GM18517 (cell line): ENCODE results near the gene CALML3.

Source experiments
- ATAC-seq: cut with Tn5 transposase; IDR thresholded peaks from one replicate; pipeline ENCODE4 v1.9.1; 2021; ENCODE audit warnings: mild to moderate bottlenecking, moderate library complexity; ENCODE audit not compliant: unreplicated experiment

Gene CALML3

GRCh38 chr10:5538446-5538845 lies 13.7 kb downstream of the CALML3 start:
- ATAC-seq = no peak

DNA sequence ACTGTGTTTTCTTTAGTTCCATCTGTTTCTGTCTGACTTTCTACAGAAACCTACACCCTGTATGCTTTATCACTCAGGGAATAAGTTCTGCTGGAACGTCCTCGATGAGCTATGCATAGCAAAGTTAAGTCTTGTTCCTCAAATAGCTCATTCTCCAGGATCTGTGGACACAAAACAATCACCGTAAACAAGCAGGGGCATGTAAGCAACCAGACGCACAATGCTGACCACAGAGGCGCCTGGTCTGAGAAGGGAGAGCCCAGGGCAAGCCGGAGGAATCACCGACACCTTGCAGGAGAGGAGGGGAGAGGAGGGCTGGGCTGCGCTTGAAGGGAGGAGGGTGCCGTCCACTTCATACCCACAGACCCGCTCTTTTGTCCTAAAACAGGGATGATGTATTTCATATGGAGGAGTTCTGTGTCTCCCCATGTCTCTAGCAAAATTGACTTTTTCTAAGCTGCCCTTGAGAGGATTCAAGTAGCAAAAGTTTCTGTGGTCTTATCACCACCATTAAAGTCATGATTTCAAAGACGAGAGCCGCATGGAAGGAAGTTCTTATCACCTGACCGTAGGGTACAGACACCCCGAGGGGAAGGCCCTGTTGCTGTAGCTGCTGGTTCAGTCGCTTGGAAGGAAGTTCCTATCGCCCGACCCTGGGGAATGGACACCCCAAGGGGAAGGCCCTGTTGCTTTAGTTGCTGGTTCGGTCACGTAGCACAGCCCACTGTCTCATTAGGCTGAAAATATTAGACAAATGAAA lies 14.3 kb downstream of the CALML3 start:
- ATAC-seq = no peak

GRCh38 chr10:5540080-5540479 lies 15.3 kb downstream of the CALML3 start:
- no peak for ATAC-seq

DNA sequence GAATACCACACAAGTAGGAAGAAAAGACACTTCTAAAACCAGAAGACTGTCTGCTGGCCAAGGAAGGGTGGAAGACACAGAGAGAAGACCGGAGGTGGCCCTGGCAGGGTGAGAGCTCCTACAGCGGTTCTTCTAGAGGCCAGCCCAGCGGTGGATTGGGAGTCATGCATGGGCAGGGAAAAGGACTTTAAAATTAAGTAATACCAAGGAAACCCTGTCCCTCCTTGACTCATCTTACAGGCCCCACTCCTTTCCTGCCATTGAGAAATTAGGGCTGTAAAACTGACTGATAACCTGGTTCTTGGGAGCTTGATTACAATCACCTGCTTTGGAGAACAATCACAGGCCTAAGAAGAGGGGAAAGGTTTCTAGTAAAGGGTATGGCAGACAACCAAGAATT lies 16.1 kb downstream of the CALML3 start:
- no peak for ATAC-seq

- ATAC-seq = no peak
Measured at GRCh38 chr10:5542100-5542499, 17.3 kb downstream of the CALML3 start.

- ATAC-seq = no peak
Measured at GRCh38 chr10:5543623-5544022, 18.9 kb downstream of the CALML3 start.

DNA sequence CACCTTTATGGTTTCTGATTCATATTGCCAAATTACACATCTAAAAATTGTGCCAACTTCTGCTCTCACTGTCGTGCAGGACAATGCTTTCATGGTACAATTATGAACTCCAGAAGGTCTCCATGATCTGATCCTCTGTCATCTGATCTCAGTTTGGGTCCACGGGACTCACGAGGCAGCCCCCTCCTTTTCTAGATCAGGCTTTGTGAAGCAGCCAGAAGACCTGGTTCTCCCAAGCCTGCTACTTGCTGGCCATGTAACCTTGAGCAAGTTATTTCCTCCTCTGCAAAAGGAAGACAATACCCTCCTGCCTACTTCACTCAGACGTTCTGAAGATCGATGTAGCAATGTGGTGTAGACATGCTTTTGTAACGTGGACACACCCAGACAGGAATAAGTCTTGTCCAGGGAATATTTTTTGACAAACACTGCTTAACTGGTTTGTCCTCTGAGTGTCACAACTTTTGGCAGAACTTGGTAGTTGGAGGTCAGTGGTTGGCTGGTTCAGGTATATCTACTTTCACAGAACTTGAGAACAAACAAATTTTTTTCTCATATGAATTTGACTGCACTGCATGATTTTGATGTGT lies 19.6 kb downstream of the CALML3 start:
- no peak for ATAC-seq

GRCh38 chr10:5545011-5545410 lies 20.2 kb downstream of the CALML3 start:
- no peak for ATAC-seq

- no peak for ATAC-seq
Measured at GRCh38 chr10:5545426-5545777, 20.6 kb downstream of the CALML3 start.

DNA sequence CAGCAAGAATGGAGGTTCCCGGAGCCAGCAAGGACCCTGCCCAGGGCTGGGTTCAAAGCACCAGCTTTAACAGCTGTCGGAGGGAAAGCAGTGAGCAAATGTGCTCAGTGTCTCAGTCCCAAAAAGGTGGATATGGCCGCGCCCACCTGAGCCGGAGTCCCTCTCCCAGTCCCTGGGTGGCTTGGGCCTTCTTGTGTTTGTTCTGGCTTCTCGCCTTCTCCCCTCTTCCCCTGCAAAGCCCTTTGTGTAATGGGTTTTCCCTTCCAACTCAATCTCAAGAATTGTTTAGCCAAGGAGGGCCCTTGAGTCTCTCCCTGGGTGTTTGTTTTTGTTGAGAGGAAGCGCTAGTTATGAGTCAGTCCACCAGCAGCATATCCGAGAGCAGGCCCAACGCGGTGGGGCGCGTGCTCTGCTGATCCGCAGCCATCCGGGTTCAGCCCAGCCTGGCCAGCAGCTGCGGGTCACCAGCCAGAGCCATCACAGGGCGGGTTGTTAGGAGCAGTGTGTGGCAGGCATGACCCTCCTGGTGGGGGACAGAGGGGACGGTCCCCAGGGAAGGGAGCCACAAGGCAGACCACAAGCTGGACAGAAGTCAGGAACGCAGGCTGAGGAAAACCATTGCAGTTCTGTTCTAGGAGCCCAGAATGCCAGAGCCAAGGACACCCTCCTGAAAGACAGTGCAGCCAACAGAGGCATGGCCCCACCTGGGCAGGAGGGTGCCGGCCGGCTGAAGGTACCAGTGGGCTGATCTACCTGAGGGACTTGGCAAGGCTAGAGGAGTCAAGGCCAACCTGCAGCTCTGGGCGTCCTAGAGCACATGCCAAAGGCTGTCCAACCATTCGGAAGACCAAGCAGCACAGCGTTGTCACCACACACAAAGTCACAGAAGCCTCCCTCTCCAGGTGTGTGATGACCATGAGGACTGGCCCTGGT lies 21.3 kb downstream of the CALML3 start:
- ATAC-seq = no peak

DNA sequence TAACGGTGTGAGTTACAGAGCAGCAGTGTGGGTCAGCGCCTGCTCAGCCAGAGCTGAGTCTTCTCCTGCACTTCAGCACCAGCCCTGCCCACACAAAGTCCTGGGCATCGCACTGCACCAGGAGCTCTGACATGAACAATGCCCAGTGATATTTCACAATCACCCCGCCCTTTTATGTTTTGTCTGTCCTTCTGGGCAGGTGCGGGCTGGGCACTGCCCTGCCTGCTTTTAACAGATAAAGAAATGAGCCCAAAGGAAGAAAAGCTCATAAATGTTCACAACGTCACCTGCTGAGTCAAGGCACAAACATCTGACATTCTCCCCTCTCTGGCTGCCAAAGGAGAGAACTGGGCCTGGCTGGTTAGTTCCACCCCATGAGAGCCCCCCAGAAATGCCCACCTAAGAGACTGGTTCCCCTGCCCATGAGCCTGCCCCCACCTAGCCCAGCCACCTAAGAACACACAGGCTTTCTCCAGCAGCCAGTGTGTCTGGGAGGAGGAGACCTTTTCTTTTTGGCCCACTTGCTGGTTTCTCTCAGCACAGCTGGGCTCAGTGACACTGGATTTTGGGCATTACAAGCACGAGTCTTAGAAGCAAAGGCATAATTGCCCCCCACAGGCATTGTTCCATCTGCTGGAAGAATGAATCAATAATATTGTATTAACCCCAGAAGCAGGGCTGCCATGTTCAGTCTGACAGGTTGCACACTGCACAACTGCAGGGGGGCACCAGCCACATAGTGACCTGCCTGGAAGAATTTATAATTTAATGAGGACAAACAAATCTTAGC lies 22.3 kb downstream of the CALML3 start:
- ATAC-seq = no peak

- ATAC-seq = no peak
Measured at GRCh38 chr10:5547681-5547930, 22.8 kb downstream of the CALML3 start.

DNA sequence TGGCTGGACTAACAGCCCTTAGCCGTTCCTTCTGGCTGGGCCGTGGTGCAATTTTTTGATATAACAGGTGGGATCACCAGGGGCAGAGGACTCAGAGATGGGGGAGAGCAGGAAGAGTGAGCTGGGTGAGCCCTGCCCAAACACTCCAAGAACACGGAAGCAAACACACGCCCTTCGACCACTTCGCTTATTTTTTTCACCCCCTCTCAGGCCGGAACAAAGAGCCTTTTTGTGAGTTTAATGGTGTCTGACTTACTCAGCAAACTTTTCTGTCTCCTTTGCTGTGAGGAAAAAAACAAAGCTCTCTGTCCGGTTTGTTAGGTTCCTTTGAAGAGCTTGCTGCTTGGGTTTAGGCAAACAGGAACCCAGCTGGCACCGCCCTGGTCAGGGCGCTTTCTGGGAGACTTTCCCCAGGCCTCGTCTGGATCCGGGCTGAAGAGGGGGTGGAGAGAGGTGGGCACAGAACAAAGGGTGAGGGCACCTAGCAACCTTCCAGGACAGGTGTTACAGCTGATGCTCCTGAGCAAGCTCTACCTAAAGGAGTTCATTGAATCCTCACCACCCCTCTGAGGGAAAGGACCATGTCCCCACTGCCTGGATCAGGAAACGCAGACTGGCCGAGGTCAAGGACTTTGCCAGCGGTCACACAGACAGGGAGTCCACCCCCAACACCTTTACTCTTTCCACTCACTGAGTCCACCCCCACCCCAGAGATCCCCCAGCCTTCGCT lies 23.3 kb downstream of the CALML3 start:
- ATAC-seq = no peak

GRCh38 chr10:5549462-5550249 lies 24.9 kb downstream of the CALML3 start:
- ATAC-seq = no peak

DNA sequence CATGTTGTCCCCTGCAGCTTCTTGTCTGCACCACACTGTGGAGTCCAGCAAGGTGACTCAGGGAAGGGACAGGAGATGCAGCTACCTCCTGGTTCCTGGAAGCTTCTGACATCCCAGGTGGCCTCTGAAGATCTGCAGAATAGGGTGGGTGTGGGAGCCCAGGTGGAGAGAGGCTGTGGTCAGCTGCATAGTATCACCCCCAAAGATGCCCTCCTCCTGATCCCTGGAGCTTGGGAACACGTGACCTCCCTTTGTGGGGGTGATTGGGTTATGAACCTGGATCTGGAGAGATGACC lies 25.4 kb downstream of the CALML3 start:
- ATAC-seq = no peak

DNA sequence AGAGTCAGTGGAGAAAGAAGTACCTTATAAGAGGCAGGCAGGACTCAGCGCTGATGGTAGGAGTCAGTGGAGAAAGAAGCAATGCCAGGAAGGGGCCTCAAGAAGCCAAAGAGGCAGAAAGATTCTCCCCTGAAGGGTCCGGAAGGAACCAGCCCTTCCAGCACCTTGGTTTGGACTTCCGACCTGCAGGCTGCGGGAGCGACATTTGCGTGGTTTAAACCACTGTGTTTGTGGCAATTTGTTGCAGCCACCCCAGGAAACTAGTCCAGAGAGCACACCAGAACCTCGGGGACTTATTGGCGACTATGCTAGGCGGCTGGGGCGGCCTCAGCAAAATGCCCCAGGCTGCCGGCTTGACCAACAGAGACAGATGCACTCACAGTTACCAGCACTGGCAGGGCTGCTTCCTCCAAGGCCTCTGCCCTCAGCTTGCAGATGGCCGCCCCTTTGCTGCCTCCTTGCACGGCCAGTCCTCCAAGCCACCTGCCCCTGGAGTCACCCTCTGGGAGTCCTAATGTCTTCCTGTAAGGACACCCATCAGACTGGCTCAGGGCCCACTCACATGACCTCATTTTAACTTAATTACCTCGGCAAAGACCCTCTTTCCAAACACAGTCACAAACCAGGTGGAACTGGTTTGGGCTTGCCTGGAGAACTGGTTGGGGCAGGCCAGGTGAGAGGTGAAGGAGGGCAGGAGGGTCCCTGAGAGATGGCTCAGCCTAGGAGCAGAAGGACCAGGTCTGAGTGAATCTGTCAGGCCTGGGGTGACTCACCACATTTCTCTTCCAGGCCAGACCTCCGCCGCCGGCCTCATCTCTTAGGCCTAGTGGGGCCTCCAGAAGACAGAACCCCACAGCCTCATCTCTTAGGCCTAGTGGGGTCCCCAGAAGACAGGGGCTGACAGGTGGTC lies 26.1 kb downstream of the CALML3 start:
- no peak for ATAC-seq

DNA sequence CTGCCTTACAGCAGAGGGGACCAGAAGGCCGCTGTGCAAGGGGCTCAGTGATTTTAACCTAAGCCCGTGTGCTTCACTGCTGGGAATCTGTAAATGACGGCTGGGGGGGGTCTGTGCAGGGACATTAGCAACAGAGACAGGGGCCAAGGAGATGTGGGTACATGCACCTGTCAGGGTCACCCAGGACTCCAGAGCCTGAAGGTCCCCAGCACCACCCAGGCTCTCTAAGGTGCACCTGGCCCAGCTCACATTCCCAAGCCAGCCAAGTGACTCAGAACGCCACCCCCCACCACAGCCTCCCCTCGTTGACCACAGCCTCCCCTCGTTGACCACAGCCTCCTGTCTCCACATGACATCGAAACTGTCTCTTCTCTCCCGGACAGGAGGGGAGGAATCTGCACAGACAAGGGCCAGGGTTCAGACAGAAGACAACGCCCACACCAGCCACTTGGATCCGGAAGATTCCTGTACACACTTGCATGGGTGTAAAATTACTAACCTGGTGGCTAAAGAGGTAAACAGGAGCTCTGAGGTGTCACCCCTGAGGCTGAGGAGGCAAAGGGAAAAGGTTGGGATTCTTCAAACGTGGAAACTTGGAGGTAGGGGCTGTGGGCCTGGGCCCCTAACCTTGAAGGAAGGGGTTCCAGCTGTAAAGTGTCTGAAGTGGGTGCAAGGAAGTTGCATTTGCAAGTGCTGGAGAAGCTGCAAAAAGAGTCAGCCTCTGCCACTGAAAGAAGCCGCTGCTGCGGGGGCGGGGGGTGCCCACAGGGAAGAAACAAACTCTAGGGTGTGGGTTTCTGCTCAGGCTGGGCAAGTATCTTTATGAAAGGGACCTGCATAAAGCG lies 27.0 kb downstream of the CALML3 start:
- ATAC-seq = no peak
